Measurements from ENCODE around the gene EPO.
"Not testable (repeated sequence)": the region's sequence is repeated elsewhere in the genome, so short reads cannot be mapped to it uniquely, and the experiment has no call there.

EPO gene

DNA sequence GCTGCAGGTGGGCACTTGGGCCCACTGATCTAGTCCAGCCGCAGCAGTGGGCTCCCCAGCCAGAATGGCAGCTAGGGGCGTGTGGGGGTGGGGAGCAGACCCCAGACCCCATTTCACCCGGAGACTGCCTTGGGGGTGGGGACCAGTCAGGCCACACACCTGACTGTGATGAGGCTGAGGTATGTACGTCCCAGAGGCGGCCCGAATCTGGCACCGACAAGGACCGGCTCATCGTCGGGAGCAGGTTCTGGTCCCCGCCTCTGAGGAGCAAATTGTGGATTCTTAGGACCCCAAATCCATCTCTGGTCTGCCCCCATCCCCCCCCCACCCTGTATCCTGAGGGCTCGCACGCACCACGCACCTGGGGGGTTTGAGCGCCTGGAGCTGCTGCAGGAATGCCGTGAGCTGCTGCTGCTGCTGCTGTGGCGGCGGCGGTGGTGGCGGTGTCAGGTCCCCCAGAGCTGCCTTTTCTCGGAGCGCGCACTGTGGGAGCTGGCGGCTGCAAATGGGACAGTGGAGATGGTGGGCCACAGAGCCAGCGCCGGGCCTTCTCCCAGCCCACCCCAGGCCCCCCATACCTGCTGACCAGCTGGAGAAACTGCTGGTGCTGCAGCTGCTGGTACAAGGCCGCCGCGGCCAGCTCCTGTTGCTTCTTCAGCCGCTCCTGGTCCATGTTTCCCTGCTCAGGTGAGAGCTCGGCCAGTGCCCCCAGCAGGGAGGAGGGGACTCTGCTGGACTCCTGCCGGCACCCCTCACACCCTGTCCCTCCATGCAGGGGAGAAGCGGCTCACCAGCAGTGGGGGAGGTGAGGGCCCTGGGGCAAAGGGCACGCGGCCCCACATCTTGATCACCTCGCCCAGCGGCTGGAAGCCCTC is 36.4 kb upstream of the EPO start:
- DNase-seq = no peak

- DNase-seq = no peak
Observed at GRCh38 chr7:100684534-100685042, 35.7 kb upstream of the EPO start.

DNA sequence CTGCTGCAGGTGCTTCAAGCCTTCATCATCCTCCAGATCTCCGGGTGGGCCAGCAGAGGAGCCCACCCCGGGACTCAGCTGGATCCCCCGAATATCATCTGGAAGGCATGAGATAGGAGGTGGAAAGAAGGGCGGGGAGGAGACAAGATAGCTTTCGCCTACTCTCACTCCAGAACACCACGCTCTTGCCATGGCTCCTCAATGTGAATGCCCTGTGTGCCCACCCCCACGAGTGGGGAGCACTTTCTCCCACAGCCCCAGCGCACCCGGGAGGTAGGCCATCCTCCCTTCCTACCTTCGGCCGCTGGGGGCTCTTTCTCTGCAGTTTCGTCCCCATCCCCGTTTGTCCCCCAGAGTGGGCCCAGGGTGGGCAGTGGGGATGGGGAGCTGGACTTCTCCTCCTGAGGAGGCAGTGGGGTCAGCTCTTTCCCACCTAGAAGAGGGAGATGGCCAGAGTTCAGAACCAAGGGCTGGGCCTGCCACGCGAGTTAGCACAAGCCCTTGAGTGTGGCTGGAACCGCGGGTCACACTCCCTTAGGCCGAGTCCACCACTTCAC is 35.1 kb upstream of the EPO start:
- no peak for DNase-seq

DNA sequence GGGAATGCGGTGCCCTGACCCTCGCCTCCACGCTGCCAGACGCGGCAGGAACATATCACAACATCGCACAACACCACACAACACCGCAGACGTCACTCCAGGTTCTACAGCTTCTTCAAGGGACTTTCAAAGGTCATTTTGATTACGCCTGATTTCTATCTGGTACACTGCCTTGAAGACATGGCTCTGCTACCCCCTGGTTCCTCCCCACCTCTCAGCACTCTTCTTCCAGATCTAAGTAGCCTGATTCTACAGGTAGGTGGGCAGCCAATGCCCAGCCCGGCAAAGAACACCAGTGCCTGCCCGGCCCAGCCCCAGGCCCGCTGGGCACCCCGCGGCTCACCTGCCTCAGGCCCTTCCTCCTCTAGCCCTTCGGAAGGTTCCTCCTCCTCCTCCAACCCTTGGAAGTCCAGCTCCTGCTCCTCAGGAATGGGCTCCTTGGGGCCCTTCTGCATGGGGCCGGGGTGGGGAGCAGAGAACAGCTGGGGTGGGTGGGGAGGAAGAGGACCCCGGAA is 34.6 kb upstream of the EPO start:
- no peak for DNase-seq

GRCh38 chr7:100686201-100686821 is 34.0 kb upstream of the EPO start:
- DNase-seq = no peak

DNA sequence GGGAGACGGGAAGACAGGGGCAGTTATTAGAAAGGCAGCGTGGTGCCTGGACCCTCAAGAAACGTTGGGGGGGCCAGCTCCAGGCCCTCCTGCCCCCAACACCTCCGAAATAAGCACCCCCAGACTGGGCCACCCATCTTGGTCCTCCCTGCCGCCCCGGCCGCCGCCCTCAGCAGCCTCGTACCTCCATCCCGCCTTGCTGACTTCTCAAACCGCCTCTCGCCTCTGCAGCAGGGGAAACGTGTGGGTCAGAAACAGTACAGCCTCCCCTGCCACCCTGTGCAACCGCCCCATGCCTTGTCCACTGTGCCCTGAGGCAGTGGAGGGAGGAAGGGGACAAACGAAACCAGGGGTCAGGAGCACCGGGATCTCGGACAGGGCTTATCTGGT is 33.5 kb upstream of the EPO start:
- no peak for DNase-seq

- no peak for DNase-seq
Observed at GRCh38 chr7:100687261-100687660, 33.0 kb upstream of the EPO start.

DNA sequence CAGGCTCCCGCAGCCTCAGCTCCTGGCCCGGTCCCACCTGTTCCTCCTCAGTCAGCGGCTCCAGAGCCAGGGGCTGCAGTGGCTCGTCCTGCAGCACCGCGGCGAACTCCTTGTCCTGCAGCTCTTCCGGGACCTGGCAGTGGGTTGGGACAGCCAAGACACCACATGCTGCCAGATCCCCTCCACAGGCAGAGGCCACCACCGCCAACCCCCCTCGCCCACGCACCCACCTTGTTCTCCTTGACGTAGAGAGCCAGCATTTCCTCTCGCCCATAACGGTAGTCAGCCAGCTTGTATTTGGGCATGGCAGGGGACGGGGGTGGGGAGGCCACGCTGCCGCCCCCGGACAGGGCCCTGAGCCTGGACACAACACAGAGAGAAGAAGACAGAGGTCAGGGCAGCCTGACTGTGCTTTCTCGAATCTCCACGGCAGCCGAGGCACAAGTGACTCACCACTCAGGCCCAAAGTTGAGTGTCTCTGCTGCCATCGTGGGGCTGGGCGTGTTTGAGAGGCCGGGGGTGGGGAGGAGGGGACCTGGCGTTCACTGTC is 32.4 kb upstream of the EPO start:
- DNase-seq = no peak

DNA sequence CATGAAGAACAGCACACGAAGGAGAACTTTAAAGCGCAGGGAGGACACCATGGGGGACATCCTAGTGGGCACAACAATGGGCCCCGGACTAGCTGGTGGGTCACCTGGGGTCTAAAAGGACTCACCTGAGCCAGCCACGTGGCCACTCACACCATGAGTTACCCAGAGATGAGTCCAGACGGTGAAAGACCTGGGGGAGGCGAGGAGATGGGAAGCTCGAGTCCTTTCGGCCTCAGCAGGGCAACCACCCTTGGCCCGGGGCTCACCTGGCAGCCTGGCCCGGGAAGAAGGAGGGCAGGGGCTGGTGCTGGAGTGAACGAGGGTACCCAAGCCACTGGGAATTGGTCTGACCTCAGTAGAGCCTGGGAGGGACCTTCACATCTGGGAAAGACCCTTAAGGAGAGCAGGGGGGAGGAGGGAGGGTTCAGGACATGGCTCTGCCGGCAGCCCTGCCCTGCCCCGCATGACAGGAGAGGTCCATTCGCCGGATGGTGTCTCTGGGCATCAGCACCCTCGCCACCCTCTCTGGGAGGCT is 31.9 kb upstream of the EPO start:
- DNase-seq = no peak

- no peak for DNase-seq
Observed at GRCh38 chr7:100689230-100690135, 30.8 kb upstream of the EPO start.

DNA sequence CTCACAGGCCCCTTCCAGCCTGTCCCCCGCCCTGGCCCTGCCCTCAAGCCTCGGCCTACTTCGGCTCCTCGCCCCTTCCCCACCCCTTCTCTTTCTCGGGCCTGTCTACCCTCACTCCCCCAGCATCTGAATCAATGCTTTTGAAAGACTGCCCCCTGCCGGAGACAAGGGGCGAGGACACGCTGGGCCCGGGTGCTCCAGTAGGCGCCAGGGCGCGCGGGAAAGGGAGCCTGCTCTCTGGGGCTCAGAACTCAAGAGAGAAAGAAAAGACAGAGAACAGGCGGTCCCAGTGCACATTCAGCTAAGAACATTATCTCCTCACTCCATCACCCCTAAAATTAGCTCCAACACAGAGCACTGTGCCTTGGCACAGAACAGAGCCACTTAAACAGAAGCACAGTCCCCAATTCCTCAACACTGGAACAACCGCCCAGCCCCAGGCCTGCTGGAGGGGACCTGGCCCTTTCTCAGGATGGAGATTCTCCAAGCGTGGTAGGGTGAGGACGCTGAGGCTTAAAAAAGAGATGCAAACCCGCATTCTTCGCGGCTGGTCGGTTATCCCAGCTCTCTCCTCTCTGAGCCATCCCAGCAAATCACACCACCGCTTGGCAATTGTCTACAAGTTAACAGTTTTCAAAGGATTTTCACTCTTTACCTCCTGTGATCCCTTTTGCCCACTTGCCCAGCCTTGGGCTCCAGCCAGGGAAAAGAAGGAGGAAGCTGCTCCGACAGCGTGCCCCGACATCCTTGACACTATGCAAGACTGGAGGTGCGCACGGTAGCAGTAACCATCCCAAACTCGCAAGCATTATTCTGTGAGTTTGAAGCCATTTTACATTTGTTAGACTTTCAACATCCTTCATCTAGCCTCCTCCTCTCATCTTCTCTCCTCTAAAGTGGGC is 28.3 kb upstream of the EPO start:
- peak; percentile 85 for DNase-seq

DNA sequence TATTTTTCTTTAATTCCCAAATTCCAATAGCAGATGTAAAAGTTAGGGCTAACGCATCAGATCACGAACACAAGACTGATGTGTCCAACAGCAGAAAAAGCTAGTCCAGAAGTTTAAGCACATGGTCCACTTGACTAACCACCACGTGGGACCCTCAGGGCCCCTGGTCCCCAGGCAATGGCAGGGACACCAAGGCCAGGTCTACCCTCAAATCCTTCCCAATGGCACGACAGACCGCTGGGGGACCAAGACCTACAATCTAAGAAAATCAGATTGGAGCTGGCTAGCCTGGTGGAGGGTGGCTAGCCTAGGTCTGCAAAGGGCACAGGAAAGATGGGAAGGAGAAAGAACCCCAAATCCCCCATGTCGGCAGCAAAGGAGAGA is 27.7 kb upstream of the EPO start:
- DNase-seq = no peak

GRCh38 chr7:100693312-100694097 is 26.8 kb upstream of the EPO start:
- no peak for DNase-seq

DNA sequence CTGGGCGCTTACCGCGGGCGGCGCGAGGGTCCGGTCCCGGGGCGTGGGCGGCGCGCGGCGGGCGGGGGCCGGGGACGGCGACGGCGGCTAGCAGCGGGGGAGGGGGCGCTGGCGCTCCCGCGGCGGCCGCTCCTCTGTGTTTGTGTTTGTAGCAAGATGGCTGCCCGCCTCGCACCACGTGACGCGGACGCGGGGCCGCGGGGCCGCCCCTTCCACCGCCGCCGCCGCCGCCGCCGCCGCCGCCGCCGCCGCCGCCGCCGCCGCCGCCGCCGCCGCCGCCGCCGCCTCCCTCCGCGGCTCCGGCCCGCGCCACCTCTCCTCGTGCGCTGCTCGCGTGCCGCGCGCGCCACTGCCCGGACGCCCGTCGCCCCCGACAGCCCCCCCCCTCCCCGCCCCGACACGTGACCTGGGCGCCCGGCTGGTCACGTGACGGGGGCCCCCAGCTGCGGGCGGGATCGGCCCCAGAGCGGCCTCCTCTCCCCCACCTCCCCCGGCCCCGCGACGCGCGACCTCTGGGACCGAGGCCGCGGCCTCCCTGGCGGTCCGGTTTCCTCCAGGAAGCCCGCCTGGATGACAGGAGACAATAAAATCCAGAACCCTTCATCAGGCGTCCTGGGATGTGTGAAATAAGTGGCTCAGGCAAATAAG is 26.0 kb upstream of the EPO start, which contains the start of gene GIGYF1:
TSS of gene GIGYF1 (minus strand) at position 153 of the 648 bp plus-strand sequence. CDS start 6,012 bp downstream, outside the sequence.
- DNase-seq = peak; percentile 75

DNA sequence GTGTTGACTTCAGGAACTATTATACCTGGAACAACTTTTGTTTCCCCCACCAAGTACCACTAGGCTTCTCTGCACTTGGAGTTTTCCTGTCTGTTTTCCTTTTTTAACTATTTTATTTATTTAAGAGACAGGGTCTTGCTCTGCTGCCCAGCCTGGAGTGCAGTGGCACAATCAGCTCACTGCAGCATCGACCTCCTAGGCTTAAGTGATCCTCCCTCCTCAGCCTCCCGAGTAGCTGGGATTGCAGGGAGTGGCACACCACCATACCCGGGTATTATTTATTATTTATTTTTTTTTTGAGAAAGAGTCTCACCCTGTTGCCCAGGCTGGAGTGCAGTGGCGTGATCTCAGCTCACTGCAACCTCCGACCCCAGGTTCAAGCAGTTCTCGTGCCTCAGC is 24.1 kb upstream of the EPO start:
- no peak for DNase-seq

DNA sequence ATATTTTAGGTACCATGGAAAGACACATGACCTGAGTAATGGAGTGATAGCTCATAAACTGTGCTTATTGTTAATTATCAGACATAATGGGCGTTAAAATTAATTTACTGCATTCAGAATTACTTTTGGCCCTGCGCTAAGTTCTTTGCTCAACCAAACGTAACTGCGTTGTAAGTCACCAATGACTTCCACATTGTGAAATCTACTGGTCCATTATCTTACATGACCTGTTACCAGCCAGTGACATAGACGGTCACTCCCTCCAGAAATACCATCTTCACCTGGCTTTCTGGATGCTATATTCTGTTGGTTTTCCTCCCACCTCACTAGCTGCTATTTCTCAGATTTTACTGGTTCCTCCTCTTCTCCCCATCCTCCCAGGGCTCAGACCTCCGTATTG is 21.2 kb upstream of the EPO start:
- no peak for DNase-seq

DNA sequence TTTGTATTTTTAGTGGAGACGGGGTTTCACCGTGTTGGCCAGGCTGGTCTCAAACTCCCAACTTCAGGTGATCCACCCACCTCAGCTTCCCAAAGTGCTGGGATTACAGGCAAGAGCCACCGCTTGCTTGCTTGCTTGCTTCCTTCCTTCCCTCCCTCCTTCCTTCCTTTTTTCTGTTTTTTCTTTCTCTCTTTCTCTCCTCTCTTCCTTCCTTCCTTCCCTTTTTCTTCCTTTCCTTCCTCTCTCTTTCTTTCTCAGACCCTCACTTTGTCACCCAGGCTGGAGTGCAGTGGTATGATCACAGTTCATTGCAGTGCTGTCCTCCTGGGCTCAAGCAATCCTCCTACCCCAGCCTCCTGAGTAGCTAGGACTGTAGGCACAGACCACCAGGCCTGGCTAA is 19.2 kb upstream of the EPO start:
- not testable (repeated sequence) for DNase-seq

DNA sequence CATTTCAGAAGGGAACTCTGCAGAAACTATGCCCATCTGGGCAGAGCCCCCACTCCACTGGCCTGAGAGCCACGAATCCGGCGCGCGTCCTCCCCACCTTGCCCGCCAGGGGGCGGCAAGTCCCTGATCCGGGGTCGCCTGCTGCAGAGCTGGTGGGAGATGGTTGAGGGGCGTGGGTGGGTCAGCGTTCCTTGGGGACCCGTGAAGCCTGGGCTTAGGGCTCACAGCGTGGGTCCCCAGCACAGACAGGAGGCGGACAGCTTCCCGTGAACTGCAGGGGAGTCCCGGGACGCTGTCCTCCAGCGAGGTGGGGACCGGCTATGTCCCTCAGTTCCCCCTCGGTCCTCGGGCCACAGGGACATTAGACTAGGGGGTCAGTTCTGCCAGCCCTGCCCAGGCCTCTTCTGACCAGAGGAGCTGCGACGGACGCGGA is 14.9 kb upstream of the EPO start:
- DNase-seq = peak; percentile 75

Data from CD4-positive, alpha-beta T cell treated with Interleukin-21 for 1 hour (primary cell).